ENCODE results near the gene CPN2.

CPN2 gene

DNA sequence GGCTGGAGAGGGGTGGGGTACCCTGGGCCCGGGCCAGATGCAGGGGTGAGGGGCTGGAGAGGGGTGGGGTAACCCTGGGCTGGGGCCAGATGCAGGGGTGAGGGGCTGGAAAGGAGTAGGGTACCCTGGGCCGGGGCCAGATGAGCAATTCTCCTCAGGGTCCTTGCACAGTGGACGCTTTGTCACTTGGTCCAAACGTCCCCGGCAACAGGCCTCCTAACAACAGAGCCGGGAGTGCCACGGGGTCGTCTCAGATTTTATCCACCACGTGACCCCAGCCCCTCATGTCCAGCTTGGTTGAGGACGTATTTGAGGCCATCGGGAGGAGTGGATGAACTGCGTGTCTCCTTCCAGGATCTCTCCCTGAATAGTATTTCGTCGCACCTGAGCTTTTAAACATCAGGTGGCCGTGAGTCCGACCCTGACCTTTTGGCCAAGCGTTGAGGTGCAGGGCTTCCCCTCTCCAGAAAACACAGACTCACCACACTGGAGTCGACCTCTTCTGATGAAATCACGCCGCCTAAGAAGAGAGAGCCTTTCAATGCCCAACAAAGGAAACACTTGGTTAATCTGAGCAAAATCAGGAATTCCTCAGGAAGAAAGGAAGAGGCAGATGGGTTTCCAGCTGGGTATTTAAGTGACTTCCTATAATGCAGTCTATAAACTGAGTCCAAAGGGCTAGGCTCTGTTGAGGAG is 31.2 kb upstream of the CPN2 start:
- in situ Hi-C loops (cut with HindIII; ENCODE audit: low sequenced_read_pairs), result no loop called here

DNA sequence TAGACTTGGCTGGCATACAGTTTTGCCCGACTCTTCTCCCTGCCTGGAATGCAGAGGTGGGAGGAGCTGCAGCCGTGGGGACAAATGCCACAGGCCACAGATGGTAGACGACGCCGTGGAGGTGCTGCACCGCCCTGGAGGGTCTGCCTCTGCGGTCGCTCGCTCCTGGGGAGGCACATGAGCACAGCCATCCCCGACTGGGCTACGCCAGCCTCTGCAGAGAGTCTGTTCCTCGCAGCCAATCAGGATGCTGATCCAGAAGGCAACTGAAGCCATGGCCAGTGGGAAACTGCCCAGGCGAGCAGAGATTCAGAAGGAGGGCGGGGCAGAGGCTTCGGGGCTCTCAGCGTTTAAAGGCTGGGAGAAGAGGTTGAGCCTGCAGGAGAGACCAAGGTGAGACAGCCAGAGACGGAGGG is 30.3 kb upstream of the CPN2 start:
- in situ Hi-C loops (cut with HindIII; ENCODE audit: low sequenced_read_pairs), result no loop called here

DNA sequence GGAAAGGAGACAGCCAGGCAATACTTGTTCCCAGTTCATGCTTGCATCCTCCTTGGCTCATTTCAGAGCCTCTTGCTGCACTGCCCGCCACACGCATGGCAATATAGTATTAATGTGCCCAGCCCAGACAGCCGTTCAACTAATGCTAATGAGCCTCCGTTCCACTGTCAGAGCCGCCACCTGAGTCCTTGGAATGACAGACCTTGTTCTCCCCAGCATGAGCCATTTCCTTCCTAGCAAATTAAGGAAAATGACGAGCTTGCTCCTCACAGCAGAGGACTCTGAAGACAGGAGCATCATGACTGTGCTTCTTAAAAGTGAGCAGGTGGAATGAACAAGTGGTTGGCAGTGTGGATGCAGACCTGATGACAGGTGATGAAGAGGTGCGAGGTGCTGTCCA is 29.2 kb upstream of the CPN2 start:
- in situ Hi-C loops (cut with HindIII; ENCODE audit: low sequenced_read_pairs), result no loop called here

DNA sequence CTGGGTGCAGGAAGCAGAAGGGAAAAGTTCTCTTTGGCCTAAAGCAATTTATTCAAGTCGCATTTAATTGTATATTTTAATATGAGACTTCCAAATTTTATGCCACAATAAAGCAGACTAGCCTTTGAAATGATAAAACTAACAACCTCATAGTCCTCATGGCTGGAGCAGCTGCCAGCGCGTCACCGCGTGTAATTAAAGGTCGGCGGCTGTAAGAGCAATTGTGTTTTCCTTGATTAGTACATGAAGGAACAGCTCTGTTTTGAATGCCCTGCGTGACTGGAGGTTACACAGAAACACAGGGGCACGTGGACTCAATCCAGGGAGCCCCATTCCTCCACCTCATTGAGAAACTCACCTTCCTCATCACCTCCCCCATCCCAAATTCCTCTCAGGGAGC is 28.5 kb upstream of the CPN2 start:
- in situ Hi-C loops (cut with HindIII; ENCODE audit: low sequenced_read_pairs), result no loop called here

DNA sequence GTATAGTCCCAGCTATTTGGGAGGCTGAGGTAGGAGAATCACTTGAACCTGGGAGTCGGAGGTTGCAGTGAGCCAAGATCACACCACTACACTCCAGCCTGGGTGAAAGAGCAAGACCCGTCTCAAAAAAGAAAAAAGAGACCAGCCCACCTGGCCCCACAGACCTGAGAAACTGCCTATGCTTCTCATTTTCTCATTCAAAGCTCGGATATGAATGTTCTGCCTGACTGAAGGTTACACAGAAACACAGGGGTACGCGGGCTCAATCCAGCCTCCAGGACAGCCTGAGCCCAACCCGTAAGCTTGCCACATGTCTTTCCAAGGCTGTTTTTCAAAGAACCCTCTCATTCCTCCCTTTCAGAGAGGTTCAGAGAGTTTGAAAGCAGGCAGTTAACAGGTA is 28.1 kb upstream of the CPN2 start:
- in situ Hi-C loops (cut with HindIII; ENCODE audit: low sequenced_read_pairs), result no loop called here

DNA sequence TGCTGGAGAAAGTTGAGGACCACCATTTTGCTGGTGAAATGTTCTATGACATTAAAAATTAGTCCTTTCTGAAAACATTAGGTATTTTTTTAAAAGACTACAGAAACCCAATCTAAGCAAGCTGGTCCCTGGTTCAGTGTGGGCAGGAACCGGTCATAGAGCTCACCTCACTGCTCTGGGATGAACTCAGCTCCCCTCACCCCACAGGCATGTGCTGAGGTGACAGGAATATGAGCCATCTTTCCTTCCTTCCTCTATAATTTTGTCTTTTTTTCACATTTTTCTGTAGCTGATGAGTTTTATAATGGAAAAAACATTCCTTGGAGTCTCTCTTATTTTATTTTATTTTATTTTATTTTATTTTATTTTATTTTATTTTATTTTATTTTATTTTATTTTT is 26.6 kb upstream of the CPN2 start:
- in situ Hi-C loops (cut with HindIII; ENCODE audit: low sequenced_read_pairs), result no loop called here

DNA sequence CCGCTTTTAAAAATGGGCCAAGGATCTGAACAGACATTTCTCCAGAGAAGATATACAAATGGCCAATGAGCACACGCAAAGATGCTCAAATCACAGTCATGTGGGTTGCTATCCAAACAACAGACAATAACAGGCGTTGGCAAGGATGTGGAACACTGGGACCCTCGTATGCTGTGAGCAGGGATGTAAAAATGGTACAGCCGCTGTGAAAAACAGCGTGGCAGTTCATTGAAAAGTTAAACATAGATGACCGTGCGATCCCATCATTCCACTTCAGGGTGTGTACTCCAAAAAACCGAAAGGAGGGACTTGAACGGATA is 25.1 kb upstream of the CPN2 start:
- in situ Hi-C loops (cut with HindIII; ENCODE audit: low sequenced_read_pairs), result no loop called here

DNA sequence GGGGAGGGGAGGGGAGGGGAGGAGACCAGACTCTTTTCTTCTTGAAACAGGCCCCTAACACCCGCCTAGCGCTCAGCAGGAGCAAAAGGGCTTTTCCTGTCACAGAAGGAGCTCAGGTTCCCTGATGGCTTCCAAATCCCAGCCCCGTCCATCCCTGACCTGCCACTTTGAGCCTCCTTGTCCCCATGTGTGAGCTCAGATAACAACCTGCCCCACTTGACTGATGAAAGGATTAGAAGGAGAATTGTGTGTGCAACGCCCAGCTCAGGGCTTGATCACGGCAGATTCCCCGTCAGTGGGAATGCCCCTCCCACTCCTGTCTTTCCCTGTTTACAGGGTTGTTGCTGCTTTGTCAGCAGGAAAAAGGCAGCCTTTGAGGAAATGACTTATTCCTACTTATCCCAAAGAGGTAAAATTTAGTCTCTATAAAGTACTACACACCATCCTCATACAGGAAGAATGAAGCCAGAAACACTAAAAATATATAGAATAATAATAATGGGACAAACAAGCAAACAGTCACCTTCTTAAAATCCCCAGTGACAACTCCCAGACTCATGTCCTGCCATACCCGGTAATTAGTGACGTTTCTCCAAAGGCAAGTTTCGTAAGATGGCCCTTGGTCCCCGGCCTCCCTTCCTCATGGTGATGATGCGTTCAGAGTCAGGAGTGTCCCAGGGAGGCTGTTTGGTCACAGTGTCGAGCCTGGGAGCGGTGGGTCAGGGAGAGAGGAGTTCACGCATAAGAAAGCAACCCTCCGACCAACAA is 24.5 kb upstream of the CPN2 start:
- in situ Hi-C loops (cut with HindIII; ENCODE audit: low sequenced_read_pairs), result no loop called here

DNA sequence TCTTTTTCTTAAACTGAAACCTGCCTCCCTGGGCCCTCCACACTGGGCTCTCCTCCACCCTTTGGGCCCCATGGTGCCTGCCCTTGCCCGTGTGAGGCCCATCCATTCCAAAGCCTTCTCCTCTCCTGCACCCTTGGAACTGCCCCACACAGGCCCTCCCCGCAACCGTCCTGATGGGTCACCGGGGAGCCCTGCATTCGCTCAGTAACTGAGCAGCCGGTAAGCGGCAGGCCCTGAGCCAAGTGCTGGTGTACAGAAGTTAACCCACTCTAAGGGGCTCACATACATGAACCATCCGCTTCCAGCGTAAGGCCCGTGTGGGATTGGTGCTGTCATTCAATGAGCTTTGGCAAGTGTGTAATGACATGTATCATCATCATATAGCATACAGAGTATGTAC is 23.8 kb upstream of the CPN2 start:
- in situ Hi-C loops (cut with HindIII; ENCODE audit: low sequenced_read_pairs), result no loop called here

DNA sequence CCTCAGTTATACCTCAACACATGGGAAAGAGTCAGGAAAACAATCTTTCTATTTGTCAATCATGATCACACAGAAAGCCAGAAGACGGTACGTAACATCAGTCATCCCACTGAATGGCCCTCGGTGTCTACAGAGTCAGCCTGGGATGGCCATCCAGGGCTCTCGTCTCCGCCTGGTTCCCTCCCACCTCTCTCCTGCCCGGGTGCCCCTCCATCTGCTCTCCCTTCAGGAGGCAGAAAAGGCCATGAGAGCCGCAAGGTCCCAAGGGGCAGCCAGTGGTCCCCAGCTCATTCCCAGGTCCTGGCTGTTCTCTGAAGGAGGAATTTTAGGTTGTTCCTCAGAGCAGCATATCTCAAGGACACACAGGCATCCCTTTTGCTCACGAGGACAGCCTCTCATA is 22.8 kb upstream of the CPN2 start:
- in situ Hi-C loops (cut with HindIII; ENCODE audit: low sequenced_read_pairs), result no loop called here

DNA sequence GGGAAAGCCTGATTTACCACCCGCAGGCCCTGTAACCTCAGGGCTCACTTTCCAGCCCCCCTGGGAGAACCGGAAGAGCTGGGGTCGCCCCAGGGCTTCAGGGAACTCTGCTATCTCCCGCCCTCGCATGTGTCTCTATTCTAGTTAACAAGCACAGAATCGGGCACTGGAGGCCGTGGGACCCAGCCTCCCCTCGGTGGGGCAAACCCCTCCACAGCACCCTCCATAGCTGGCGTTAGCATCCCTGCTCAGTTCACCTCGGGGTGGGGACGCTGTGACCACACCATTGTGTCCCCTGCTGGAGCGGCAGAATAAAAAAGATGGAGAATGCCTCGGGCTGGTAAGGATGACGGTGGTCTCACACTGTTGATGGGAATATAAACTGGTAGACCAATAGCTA is 21.9 kb upstream of the CPN2 start:
- in situ Hi-C loops (cut with HindIII; ENCODE audit: low sequenced_read_pairs), result no loop called here

DNA sequence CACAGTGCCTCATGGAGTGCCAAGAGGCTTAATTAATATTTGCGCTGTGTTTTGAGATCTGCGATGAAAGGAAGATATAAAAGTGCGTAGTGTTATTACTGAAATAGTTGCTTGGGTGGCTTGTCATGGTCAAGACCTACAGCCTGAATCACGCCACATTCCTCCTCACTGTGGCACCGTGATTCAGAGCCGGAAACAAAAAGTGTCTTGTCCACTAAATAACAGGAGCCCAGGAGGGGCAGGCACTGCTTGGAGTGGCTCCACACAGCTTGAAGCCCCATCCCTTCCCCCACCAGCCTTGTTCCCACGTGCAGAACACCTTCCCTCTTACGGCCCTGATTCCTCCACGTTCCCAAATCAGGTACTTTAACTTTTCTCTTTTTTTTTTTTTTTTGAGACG is 19.6 kb upstream of the CPN2 start:
- in situ Hi-C loops (cut with HindIII; ENCODE audit: low sequenced_read_pairs), result no loop called here

DNA sequence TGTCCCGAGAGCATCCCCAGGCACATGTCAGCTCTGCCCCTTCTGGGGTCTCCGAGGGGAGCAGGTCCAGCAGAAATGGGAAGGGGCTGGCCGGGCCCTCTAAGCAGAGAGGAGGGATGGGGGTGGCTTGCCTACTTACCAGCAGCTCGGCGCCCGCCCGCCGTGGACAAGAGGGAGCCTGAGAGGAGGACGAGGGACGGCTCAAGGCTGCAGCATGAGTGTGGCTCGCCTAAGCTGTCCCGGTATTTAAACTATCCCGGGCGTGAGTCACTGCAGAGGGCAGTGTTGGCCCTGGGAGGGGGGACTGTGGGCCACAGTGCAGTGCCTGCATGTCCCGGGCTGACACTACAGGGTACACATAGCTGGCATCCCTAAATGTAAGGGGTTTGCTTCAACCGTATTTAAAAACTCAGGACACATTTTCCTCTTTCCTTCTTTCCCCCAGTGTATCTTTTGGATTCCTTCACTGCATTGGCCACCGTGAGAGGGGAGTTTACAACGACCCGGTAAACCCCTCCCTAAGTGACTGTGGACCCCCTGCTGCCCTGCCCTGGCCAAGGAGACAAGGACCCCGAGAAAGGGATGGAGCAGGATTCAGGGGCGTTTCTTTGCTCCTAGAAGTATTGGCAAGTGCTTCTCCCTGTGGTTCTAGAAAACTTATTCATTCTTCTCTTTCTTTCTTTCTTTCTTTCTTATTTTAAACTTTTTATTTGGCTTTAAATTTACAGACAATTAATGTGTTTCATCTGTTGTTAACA is 18.6 kb upstream of the CPN2 start, which contains the start of gene LRRC15:
LRRC15 (minus strand) TSS at position 222 of the 758 bp plus-strand sequence. CDS start 8,700 bp downstream, outside the sequence.
- in situ Hi-C loops (cut with HindIII; ENCODE audit: low sequenced_read_pairs), result no loop called here

DNA sequence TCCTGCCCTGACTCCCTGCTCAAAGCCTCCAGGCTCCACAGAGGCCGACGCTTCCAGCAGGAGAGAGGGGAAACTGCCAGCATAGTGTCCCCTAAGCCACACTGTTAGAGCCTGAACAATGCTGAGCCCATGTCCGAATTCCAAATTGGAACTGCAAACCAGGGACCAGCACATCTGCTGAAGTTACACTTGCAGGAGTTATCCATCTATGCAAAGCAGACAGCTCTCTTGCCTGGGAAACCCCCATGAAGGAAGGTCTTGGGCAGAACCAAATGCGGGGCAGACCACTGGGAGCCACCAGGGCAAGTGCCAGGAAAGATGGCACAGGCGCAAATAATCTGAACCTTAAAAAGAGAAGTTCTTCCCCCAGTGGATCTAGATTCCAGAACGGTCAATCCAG is 17.8 kb upstream of the CPN2 start:
- in situ Hi-C loops (cut with HindIII; ENCODE audit: low sequenced_read_pairs), result no loop called here

DNA sequence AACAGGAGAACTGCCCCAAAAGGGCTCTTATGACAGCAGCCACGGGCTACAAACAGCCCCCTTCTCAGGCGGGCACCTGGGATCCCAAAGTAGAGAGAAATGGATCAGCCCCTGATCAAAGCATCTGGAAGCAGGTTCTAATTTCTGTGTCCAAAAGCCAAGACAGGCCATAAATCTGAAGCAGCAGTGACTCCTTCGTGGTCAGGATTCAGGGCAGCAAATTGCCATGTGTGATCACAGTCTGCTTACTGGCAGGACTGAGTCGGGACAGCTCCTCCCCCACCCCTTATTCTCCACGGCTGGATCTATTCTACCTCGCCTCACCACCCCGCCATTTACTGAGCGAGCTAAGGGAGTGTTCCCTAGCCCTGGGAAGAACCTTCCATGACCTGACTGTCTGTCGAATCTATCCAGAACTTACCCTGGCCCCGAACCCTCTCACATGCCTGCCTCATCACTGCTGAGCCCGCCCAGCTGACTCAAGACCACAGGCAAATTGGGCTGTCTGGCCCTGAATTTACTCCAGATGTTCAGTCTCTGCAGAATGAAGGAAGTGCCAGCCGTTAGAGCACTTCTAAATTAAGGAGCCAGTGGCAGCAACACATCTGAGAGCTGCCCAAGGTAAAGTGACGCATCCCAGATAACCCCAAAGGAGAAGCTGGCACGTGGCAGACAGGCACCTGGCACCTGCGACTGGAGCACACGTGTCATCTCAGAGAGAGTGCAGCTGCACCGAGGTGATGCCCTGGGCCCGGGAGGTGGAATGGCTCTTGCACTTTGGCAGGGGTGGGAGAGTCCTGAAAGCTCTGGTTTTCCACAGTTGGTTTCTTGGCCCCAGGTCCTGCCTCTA is 17.1 kb upstream of the CPN2 start:
- in situ Hi-C loops (cut with HindIII; ENCODE audit: low sequenced_read_pairs), result no loop called here

DNA sequence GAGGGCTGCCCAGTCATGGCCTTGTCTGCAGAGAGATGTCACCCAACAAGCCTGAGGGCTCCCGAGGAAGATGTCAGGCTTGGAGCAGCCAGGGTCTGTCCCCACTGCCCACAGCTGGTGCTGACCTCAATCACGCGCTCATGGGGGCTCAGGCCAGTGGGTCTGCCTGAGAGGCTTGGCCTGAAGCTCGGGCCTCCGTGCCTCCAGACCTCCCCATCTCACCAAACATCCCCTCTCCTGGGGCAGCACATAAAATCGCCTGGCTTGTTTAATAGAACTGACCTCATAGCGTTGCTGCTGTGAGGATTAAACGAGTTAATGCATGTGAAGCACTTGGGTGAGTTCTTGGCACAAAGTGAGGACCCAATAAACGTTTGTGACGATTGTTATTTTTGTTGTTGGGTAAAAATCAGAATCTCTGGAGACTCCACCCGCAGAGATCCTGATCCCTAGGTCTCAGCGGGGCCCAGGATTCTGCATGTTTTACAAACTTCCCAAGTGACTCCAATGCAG is 14.9 kb upstream of the CPN2 start:
- in situ Hi-C loops (cut with HindIII; ENCODE audit: low sequenced_read_pairs), result no loop called here

DNA sequence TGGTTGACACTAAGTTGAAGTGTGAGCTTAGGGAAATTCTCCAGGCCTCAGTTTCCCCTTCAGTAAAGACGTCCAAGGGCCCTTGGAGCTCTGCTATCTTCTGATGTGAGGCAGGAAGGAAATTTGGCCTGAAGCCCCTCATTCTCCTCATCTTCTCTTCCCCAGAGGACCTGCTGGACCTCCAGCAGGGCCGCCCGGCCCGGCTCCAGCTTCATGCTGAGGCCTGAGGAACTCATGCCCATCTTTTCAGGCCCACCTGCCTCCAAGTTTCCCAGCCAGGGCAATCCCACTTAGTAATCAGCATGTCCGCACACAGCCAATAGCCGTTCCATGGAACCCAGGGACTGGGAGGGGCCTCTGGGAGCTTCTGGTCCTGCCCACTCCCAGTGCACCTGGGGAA is 14.4 kb upstream of the CPN2 start:
- in situ Hi-C loops (cut with HindIII; ENCODE audit: low sequenced_read_pairs), result no loop called here

DNA sequence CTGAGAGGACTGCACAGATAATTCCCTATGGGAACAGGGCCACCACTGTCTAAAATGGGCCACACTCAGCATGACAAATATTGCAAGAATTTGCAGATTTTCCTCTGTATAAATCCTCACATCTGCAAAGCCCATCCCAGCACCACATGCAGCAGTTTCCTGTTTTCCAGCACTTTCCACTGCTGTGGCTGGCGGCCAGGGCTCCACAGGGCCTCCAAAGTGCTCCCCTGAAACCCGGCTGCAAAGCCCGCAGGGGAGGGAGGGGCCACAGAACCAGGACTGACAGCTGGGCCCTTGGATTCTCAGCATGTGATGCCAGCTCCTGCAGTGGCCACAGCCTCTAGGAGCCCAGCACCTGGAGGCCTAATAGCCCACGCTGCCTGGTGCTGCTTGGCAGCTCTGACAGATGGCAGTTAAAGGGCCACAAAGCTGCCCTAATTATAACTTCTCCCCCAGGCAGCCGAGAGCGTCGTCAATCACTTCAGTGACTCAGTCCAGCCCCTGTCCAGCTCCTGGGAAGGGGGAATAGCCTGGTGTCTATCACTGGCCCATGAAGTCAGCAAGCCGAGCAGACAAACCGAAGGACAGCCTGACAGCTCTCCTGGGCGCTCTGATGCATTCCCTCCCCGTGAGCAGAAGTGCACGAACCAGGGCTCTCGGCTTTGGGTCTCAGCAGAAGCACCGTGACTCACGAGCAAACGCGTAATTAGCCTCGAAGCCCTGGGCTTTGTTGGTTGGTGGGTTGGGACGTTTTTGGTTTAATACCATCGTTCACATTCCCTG is 13.7 kb upstream of the CPN2 start:
- in situ Hi-C loops (cut with HindIII; ENCODE audit: low sequenced_read_pairs), result no loop called here

DNA sequence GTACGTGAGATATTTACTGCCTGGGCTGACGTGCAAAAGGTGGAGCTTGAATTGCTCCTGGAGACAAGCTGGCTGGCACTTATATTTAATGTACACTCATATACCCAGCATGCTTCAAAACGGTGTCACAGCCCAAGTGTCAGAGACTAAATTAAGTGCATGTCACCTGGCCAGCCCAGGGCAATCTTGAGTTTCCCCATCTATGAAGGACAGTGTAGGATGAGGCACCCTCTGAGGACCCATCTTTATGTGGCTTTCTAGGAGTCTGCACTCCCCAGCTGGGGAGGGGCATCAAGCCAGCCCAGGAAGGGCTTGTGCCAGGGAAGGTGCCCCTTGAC is 13.2 kb upstream of the CPN2 start:
- in situ Hi-C loops (cut with HindIII; ENCODE audit: low sequenced_read_pairs), result no loop called here

DNA sequence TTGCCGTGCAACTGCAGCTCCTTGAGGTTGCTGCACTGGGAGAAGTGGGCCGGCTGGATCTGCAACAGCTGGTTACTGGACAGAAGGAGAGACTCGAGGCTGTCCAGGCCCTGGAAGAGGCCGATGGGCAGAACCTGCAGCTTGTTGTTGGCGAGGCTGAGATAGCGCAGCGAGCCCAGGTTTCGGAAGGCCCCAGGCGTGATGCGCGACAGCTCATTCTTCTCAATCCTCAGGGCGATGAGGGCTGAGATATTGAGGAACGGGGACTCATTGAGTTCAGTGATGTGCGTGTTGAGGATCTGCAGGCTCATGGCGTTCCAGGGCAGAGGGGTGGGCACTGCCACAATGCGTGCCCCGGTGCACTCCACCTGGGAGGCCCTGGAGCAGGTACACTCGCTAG is 9.4 kb upstream of the CPN2 start:
- in situ Hi-C loops (cut with HindIII; ENCODE audit: low sequenced_read_pairs), result no loop called here
